Measurements from ENCODE around the gene STK11. TPM values are rescaled to one million over a fixed set of nuclear protein-coding genes. Genes with fewer than 3 reads are reported as not detected.

The STK11 gene
- total RNA-seq, 1 experiment from 2014 or later = 56.7 TPM

DNA sequence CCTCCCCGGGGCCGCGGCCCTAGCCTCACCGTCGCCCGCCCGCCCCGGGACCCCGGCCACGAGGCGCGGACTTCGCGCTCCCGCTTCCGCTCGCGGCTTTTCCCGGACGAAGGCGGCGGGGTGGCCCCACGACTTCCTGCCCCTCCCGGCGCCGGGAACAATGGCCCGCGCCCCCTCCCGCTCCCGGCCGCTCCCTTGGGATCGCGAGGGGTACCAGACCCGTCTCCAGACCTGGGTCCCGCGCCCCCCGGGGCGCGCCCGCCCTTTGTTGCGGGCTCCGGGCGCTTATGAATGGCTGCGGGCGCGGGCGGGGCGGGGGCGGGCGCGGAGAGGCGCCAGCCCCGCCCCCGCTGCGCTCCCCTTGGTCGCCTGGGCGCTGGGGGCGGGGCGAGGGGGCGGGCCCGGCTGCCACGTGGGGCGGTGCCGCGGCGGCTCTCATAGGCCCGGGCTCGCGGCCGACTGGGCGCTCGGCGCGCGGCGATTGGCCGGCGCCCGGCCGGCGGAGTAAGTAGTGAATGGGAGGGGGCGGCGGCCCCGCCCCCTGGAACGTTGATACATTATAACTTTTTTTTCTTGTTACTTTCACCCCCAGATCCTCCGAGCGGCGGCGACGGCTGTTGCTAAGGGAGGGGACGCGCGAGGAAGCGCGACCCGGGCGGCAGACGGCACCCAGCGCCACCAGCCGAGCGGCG, 43.9 kb downstream of the STK11 start:
- Histone ChIP-seq H3K4me3 (ENCODE audit: low read depth, low read length) (peak overlapping the region; percentile 88), H3K36me3 (ENCODE audit: control insufficient read depth, insufficient read depth, low read length) (peaks cover 5% of the 10 kb centered on the region), H3K27me3 (replicated peaks; ENCODE audit: control insufficient read depth, insufficient read depth, low read length) (no peaks in the 10 kb centered on the region), H3K9me3 (no peaks in the 10 kb centered on the region), H3K4me1 (peaks cover 35% of the 10 kb centered on the region)
- CTCF ChIA-PET = interaction anchor here (0.6 kb wide), 1 partner anchor 19 kb away, joined by 3 read pairs; no protein-coding TSS in a partner anchor
- no peaks in the 10 kb centered on the region for H3K9me3 Mint-ChIP-seq (ENCODE audit: unreplicated experiment)
- intact Hi-C loops (cut with micrococcal nuclease; ENCODE audit: unreplicated experiment) = loop anchor here (1.0 kb wide), 1 partner anchor 20 kb away; the partner anchor contains the start of gene CIRBP
- TF ChIP-seq, protein P1, sequence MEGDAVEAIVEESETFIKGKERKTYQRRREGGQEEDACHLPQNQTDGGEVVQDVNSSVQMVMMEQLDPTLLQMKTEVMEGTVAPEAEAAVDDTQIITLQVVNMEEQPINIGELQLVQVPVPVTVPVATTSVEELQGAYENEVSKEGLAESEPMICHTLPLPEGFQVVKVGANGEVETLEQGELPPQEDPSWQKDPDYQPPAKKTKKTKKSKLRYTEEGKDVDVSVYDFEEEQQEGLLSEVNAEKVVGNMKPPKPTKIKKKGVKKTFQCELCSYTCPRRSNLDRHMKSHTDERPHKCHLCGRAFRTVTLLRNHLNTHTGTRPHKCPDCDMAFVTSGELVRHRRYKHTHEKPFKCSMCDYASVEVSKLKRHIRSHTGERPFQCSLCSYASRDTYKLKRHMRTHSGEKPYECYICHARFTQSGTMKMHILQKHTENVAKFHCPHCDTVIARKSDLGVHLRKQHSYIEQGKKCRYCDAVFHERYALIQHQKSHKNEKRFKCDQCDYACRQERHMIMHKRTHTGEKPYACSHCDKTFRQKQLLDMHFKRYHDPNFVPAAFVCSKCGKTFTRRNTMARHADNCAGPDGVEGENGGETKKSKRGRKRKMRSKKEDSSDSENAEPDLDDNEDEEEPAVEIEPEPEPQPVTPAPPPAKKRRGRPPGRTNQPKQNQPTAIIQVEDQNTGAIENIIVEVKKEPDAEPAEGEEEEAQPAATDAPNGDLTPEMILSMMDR (IDR thresholded peaks at IDR 0.05; ENCODE audit: insufficient read depth in 1 of 2, low read depth in 1 of 2, low read length in 1 of 2, severe bottlenecking in 1 of 2, unreplicated experiment in 1 of 2) = no peak
- peak; percentile 92 for DNase-seq
- H3K27me3 Mint-ChIP-seq (ENCODE audit: insufficient read depth, unreplicated experiment) = no peaks in the 10 kb centered on the region
- peak overlapping the region; percentile 96 for H3K4me3 Mint-ChIP-seq (ENCODE audit: unreplicated experiment)
- H3K27ac Mint-ChIP-seq (ENCODE audit: unreplicated experiment) = no peak overlapping the region
- H3K36me3 Mint-ChIP-seq (ENCODE audit: insufficient read depth, unreplicated experiment) = peaks cover 70% of the 10 kb centered on the region
- no TSS peak for BruUV-seq (replicated peaks)
- POLR2A ChIA-PET = interaction anchor here (0.6 to 1.6 kb wide), 4 partner anchors 16 to 204 kb away, joined by 3 to 21 read pairs (median 4); partner anchors contain the start of gene CIRBP
- H3K4me1 Mint-ChIP-seq (ENCODE audit: low read depth, unreplicated experiment) = peaks cover 6% of the 10 kb centered on the region

DNA sequence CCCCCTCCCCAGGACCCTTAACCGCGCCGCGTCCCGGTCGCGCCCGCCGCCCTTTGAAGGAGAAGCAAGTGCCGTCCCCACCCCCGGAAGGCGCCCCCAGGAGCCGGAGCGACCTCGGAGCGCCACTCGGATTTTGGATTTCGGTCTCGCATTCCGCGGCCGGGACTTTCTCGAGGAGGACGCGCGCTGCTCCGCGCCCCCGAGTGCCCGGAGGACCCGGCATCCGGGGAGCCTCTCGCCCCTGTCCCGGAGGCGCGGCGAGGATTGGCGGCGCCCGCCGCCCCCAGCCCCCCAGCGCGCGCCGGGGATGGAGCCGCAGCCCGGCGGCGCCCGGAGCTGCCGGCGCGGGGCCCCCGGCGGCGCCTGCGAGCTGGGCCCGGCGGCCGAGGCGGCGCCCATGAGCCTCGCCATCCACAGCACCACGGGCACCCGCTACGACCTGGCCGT, 44.4 kb downstream of the STK11 start:
- intact Hi-C loops (cut with micrococcal nuclease; ENCODE audit: unreplicated experiment) = loop anchor here (1.0 kb wide), 1 partner anchor 19 kb away; the partner anchor contains the start of gene CIRBP
- peak overlapping the region; percentile 62 for H3K4me3 ChIP-seq (ENCODE audit: low read depth, low read length)
- H3K27me3 ChIP-seq (replicated peaks; ENCODE audit: control insufficient read depth, insufficient read depth, low read length) = no peaks in the 10 kb centered on the region
- H3K27me3 Mint-ChIP-seq (ENCODE audit: insufficient read depth, unreplicated experiment) = no peaks in the 10 kb centered on the region
- peaks cover 76% of the 10 kb centered on the region for H3K36me3 Mint-ChIP-seq (ENCODE audit: insufficient read depth, unreplicated experiment)
- H3K4me3 Mint-ChIP-seq (ENCODE audit: unreplicated experiment) = peak overlapping the region; percentile 96
- no peaks in the 10 kb centered on the region for H3K9me3 Mint-ChIP-seq (ENCODE audit: unreplicated experiment)
- H3K27ac Mint-ChIP-seq (ENCODE audit: unreplicated experiment) = no peak overlapping the region
- H3K4me1 Mint-ChIP-seq (ENCODE audit: low read depth, unreplicated experiment) = peaks cover 6% of the 10 kb centered on the region
- H3K4me1 ChIP-seq = peaks cover 35% of the 10 kb centered on the region
- DNase-seq = no peak
- CTCF ChIA-PET = no interaction called here
- peaks cover 10% of the 10 kb centered on the region for H3K36me3 ChIP-seq (ENCODE audit: control insufficient read depth, insufficient read depth, low read length)
- no TSS peak for BruUV-seq (replicated peaks)
- POLR2A ChIA-PET = interaction anchor here (1.6 kb wide), 1 partner anchor 19 kb away, joined by 21 read pairs; the partner anchor contains the start of gene CIRBP
- TF ChIP-seq, protein P1 (IDR thresholded peaks at IDR 0.05; ENCODE audit: insufficient read depth in 1 of 2, low read depth in 1 of 2, low read length in 1 of 2, severe bottlenecking in 1 of 2, unreplicated experiment in 1 of 2) = no peak
- H3K9me3 ChIP-seq = no peaks in the 10 kb centered on the region

DNA sequence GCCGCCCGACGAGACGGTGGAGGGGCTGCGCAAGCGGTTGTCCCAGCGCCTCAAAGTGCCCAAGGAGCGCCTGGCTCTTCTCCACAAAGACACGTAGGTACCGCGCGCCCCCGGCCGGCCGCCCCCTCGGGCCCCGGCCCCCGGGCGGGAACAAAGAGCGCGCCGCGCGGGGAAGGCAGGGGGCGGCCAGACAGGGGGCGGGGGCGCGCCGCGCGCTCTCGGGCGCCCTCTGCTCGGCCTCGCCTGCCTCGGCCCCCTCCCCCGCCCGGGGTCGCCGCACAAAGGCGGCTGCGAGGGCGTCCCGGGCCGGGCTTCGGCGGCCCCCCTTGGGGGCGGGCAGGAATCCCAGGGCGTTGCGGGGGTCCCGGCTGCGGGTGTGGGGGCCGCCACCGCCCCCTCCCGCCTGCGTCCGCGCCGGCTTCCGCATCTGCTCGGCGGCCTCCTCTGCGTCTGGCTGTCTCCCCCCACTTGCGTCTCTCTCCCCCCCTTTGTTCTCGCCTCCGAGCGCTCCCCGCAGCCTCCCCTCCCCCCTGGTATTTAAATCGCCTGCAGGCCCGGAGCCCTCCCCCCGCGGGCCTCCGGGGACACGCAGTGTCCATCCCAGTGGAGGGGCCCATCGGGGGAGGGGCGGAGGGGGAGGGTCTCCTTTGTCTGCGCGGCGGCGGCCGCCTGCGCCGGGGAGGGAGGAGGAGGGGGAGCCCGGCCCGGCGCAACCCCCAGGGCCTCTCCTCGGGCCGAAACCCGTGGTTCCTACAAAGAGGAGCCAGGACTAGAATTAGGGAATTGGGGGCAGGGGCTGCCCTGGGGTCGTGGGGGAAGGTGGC, 45.1 kb downstream of the STK11 start:
- Mint-ChIP-seq H3K4me3 (ENCODE audit: unreplicated experiment) (peak overlapping the region; percentile 96), H3K27me3 (ENCODE audit: insufficient read depth, unreplicated experiment) (no peaks in the 10 kb centered on the region), H3K4me1 (ENCODE audit: low read depth, unreplicated experiment) (peaks cover 6% of the 10 kb centered on the region), H3K27ac (ENCODE audit: unreplicated experiment) (peak overlapping the region; percentile 88), H3K9me3 (ENCODE audit: unreplicated experiment) (no peaks in the 10 kb centered on the region), H3K36me3 (ENCODE audit: insufficient read depth, unreplicated experiment) (peaks cover 82% of the 10 kb centered on the region)
- CTCF ChIA-PET = interaction anchor here (0.6 kb wide), 1 partner anchor 15 kb away, joined by 4 read pairs; no protein-coding TSS in a partner anchor
- Histone ChIP-seq H3K4me1 (peaks cover 36% of the 10 kb centered on the region), H3K27me3 (replicated peaks; ENCODE audit: control insufficient read depth, insufficient read depth, low read length) (no peaks in the 10 kb centered on the region), H3K4me3 (ENCODE audit: low read depth, low read length) (peak overlapping the region; percentile 62), H3K36me3 (ENCODE audit: control insufficient read depth, insufficient read depth, low read length) (peaks cover 13% of the 10 kb centered on the region), H3K9me3 (no peaks in the 10 kb centered on the region)
- intact Hi-C loops (cut with micrococcal nuclease; ENCODE audit: unreplicated experiment) = loop anchor here (1.0 kb wide), 1 partner anchor 9 kb away; no protein-coding TSS in a partner anchor
- POLR2A ChIA-PET = interaction anchor here (1.3 kb wide), 1 partner anchor 16 kb away, joined by 6 read pairs; no protein-coding TSS in a partner anchor
- peak; percentile 86 to 88 for DNase-seq
- BruUV-seq (replicated peaks) = no TSS peak
- TF ChIP-seq, protein P1 (IDR thresholded peaks at IDR 0.05; ENCODE audit: insufficient read depth in 1 of 2, low read depth in 1 of 2, low read length in 1 of 2, severe bottlenecking in 1 of 2, unreplicated experiment in 1 of 2) = no peak
